ENCODE data around the gene OVOL3. TPM values are rescaled to one million over a fixed set of nuclear protein-coding genes. Genes with fewer than 3 reads are reported as not detected.

OVOL3 gene
- total RNA-seq, 2 experiments from 2014 or later = not detected

- no TSS peak for BruUV-seq (replicated peaks)
- Histone ChIP-seq H3K9me3 (ENCODE audit: low read length) (no peaks in the 10 kb centered on the region), H4K20me1 (ENCODE audit: insufficient read depth, low read length) (no peaks in the 10 kb centered on the region), H3K4me3 (ENCODE audit: low read depth, low read length, poor library complexity, severe bottlenecking) (no peak overlapping the region), H3K4me2 (ENCODE audit: low read length) (no peak overlapping the region), H2AFZ (ENCODE audit: low read length) (no peak overlapping the region), H3K36me3 (ENCODE audit: insufficient read depth, low read length) (peaks cover 50% of the 10 kb centered on the region), H3K79me2 (ENCODE audit: insufficient read depth, low read depth, low read length) (no peaks in the 10 kb centered on the region), H3K27ac (ENCODE audit: low read depth, low read length, poor library complexity, severe bottlenecking) (no peak overlapping the region), H3K9me2 (ENCODE audit: insufficient read depth, low read length) (no peaks in the 10 kb centered on the region), H3K4me1 (ENCODE audit: insufficient read depth, low read length, poor library complexity, severe bottlenecking) (peaks cover 3% of the 10 kb centered on the region)
- POLR2A ChIA-PET = no interaction called here
- intact Hi-C loops (cut with micrococcal nuclease; ENCODE audit: unreplicated experiment) = loop anchor here (10.0 kb wide), 1 partner anchor 373 kb away; no protein-coding TSS in a partner anchor
- no peak for TF ChIP-seq EZH2phosphoT487 (IDR thresholded peaks at IDR 0.05; ENCODE audit: borderline replicate concordance, low read depth, low read length)
- TF ChIP-seq, protein P1, sequence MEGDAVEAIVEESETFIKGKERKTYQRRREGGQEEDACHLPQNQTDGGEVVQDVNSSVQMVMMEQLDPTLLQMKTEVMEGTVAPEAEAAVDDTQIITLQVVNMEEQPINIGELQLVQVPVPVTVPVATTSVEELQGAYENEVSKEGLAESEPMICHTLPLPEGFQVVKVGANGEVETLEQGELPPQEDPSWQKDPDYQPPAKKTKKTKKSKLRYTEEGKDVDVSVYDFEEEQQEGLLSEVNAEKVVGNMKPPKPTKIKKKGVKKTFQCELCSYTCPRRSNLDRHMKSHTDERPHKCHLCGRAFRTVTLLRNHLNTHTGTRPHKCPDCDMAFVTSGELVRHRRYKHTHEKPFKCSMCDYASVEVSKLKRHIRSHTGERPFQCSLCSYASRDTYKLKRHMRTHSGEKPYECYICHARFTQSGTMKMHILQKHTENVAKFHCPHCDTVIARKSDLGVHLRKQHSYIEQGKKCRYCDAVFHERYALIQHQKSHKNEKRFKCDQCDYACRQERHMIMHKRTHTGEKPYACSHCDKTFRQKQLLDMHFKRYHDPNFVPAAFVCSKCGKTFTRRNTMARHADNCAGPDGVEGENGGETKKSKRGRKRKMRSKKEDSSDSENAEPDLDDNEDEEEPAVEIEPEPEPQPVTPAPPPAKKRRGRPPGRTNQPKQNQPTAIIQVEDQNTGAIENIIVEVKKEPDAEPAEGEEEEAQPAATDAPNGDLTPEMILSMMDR (conservative IDR thresholded peaks at IDR 0.05; ENCODE audit: low read length) = no peak
- DNase-seq (ENCODE audit: low spot score) = no peak
- CTCF ChIA-PET (ENCODE audit: unreplicated experiment) = no interaction called here
These were observed 10.7 kb downstream of the OVOL3 start for GRCh38 chr19:36121486-36122124.

DNA sequence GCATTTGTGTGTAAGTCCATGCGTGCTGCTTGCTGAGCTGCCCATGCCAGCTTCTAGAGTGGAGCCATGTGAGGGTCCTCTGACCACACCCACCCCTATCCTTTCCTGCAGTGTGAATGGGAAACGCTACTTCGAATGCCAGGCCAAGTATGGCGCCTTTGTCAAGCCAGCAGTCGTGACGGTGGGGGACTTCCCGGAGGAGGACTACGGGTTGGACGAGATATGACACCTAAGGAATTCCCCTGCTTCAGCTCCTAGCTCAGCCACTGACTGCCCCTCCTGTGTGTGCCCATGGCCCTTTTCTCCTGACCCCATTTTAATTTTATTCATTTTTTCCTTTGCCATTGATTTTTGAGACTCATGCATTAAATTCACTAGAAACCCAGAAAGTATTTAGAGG lies 14.6 kb downstream of the OVOL3 start:
- intact Hi-C loops (cut with micrococcal nuclease; ENCODE audit: unreplicated experiment) = loop anchor here (10.0 kb wide), 1 partner anchor 369 kb away; no protein-coding TSS in a partner anchor
- BruUV-seq (replicated peaks) = no TSS peak

More for the DNA sequence above, 14.6 kb downstream of the OVOL3 start:
- Histone ChIP-seq H3K9me2 (ENCODE audit: insufficient read depth, low read length) (no peaks in the 10 kb centered on the region), H4K20me1 (ENCODE audit: insufficient read depth, low read length) (no peaks in the 10 kb centered on the region), H3K4me2 (ENCODE audit: low read length) (no peak overlapping the region), H3K27ac (ENCODE audit: low read depth, low read length, poor library complexity, severe bottlenecking) (no peak overlapping the region), H3K4me3 (ENCODE audit: low read depth, low read length, poor library complexity, severe bottlenecking) (no peak overlapping the region), H3K79me2 (ENCODE audit: insufficient read depth, low read depth, low read length) (no peaks in the 10 kb centered on the region), H3K4me1 (ENCODE audit: insufficient read depth, low read length, poor library complexity, severe bottlenecking) (peaks cover 8% of the 10 kb centered on the region), H3K36me3 (ENCODE audit: insufficient read depth, low read length) (peaks cover 26% of the 10 kb centered on the region), H2AFZ (ENCODE audit: low read length) (no peak overlapping the region), H3K9me3 (ENCODE audit: low read length) (no peaks in the 10 kb centered on the region)
- DNase-seq (ENCODE audit: low spot score) = no peak
- ChIA-PET POLR2A (no interaction called here), CTCF (ENCODE audit: unreplicated experiment) (no interaction called here)
- TF ChIP-seq EZH2phosphoT487 (IDR thresholded peaks at IDR 0.05; ENCODE audit: borderline replicate concordance, low read depth, low read length) = no peak
- TF ChIP-seq, protein P1 (conservative IDR thresholded peaks at IDR 0.05; ENCODE audit: low read length) = no peak

Measured in OCI-LY7 (cell line).